Left ventricle myocardium superior (tissue), 1 donor: ENCODE results near the gene CEND1. TPM values are rescaled to one million over a fixed set of nuclear protein-coding genes. Genes with fewer than 3 reads are reported as not detected.
A peak's percentile ranks its signal among the peaks of the same experiment; 100 is the strongest.

ENCODE experiments used
- ATAC-seq: fragments of 200-7000 bp; cut with Tn5 transposase; one replicate; pipeline ENCODE4 v1.9.1; 2020; ENCODE audit warnings: mild to moderate bottlenecking, moderate library complexity
- DNase-seq: peaks from one replicate; pipeline ENCODE4 v3.0.0-alpha.2; 2020
- intact Hi-C: fragments of 100-400 bp; cut with micrococcal nuclease; formaldehyde crosslinking; loops from one replicate; pipeline ENCODE4 v1.11.0; 2022
- total RNA-seq: library from RNA; stranded (reverse); fragmentation: NEBNext Ultra II Directional; extraction: Animal tissue kit (Norgen Biotek cat#: 25700); gene quantifications from one replicate; pipeline ENCODE4 v1.2.1, GENCODE V29; 2021
- donor health status: DM: no; HTN: yes; CAD: no; lungs with severe emphysema.

Gene CEND1
- total RNA-seq, 1 donor from 2014 or later, result not detected

DNA sequence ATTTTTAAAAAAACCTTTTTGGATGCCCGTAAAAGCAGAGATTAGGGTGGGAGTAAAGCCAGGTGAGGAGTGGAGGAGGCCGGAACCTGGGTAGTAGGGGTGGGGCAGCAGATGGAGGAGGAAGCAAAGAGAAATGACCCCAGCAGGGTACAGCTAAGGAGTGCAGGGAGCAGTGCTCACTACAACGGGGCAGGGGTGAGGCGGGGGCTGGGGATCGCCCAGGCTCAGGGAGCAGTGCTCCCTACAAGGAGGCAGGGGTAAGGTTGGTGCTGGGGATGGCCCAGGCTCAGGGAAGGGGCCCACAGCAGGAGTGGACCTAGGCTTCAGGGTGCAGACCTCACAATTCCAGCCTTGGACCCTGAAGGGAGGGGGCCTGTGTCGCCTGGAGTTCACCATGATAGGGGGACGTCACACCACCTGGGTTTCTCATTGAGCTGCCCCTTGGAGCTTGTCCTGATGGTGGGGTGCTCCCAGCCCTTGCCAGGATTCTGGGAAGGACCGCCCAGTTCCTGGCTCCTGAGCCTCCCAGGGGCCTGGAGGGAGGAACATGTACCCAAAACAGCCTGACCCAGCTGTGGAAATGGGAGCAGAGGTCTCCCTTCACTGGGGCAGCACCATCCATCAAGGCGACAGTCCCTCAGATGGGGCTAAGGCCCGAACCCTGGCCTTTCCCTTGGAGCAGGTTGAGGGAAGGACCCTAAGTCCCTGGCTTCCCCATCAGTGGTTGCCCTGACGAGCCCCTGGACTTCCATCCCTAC, 26.0 kb upstream of the CEND1 start:
- ATAC-seq (no peak), DNase-seq (no peak)
- intact Hi-C loops, result no loop called here

DNA sequence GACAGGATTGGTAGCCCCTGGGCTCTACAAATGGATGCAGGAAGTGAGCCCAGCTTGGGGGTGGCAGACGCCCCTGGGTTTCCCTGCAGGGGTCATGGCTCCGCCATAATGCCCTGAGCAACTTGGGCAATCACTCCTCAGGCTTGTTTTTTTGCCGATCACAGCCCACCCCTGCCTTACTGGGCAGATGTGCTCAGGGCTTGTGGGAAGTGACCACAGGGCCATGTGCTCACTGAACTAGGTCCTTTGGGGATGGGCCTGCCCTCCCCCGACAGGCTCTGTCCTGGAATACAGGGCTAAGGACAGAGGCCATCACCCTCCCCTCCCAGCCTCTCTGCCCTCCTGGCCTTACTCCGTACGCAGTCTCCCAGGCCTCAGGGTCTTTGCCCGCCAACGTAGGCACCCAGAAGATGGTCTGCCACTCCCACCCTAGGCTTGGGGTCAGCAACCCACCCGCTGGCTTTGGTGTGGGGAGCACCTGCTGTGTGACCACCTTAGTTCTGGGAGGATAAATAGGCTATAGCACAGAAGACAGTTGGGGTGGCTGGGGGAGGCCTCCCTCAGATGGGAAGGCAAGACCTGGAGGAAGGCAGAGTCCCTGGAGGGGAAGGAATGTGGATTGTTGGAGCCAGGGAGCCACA, 23.7 kb upstream of the CEND1 start:
- DNase-seq (no peak), ATAC-seq (no peak)
- intact Hi-C loops, result no loop called here

- DNase-seq (no peak), ATAC-seq (no peak)
- intact Hi-C loops, result no loop called here
Measured at GRCh38 chr11:813072-813455, 23.2 kb upstream of the CEND1 start.

DNA sequence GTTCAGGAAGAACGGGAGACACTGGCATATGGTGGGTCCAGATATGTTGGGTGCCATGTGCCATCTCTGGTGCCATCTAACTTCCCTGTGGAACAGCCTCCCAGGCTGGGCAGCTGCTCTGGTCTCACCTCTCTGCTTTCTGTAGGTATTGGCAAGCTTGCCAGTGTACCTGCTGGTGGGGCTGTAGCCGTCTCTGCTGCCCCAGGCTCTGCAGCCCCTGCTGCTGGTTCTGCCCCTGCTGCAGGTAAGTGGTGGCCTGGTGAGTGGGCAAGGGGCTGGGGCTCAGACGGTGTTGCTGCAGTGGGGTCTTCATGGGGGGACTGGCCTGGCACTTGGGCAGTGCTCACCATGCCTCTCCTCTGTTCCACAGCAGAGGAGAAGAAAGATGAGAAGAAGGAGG, 22.5 kb upstream of the CEND1 start:
- DNase-seq (no peak), ATAC-seq (no peak)
- intact Hi-C loops, result no loop called here

DNA sequence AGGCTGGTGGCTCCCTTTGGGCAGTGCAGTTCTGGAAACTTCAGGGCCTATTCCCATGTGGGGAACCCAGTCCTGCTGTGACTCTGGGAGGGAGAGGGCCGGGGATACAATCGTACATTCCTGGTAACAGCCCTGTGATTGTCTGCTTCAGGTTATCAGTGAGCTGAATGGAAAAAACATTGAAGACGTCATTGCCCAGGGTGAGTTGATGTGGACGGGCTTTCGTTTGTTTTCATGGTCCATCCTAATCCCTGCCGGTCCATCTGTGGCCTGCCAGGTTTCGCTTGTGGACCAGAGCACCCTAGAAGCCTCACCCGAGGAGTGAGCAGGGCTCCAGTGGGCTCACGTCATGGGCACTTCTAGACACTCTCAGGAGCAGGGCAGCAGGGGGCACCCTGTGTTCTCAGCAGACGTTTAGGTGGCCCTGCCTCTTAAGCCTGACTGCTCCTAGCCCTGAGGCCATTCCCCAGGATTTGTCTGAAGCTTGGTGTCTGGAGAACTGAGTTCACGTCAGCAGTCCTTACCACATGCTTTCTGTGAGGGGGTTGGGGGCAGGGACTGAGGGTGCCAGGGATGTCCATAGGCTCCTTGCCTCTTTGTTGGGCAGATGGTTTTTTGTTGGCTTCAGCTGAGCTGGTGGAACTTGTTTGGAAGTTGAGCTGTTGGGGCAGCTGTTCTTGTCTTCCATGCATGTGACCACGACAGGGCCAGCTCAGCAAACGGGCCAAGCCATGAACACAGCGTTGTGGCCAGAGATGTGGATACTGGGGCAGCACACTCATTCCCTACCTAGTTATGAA, 21.8 kb upstream of the CEND1 start:
- DNase-seq (no peak), ATAC-seq (no peak)
- intact Hi-C loops, result no loop called here

DNA sequence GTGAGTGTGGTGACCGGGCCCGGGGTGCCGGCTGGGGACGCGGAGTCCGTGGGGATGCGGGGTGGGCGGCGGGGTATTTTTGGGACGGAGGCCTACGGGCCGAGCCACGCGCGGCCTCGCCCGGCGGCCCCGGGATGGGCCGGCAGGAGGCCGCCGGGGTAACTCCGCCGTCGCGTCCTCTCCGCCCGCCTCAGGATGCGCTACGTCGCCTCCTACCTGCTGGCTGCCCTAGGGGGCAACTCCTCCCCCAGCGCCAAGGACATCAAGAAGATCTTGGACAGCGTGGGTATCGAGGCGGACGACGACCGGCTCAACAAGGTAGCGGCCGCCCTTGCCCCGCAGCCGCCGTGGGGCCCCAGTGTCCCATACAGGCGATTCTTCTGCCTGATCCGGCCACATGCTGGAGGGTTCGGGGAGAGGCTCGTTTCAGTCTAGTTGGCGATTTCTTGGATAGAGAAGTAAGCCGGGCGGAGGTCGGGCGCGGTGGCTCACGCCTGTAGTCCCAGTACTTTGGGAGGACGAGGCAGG, 20.2 kb upstream of the CEND1 start:
- DNase-seq (no peak), ATAC-seq (no peak)
- intact Hi-C loops, result no loop called here

DNA sequence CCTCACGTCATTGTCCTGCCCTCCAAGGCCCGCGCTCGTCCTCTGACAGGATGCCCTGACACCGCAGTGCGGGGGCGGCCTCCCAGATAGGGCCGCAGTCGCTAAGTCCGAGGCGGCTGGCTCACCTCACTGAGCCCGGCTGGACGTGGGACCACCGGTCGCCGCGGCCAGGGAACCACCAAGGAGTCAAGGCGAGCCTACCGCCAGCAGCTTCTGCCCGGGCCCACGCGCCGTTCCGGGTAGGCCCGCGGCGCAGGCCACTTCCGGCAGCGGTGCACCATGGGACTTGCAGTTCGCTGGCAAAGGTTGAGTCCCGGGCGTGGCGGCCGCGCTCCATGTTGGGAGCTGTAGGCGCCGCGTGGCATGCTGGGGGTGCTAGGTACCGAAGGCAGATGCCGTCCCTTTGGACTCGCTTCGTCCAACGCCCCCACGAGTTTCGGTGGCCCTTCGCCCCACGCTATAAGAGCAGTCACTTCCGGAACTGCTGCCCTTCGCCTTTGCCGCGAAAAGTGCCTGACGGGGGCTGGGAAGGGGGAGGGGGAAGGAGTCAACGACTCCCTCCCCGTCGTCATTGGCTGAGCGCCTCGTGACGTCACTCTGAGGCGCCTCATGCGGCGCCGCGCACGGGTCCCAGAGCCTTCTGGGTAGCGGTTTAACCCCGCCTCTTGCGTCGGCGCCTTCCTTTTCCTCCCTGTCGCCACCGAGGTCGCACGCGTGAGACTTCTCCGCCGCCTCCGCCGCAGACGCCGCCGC, 19.6 kb upstream of the CEND1 start, which contains the start of gene RPLP2:
Gene RPLP2 (plus strand): TSS at position 681 of the 753 bp plus-strand sequence. CDS start 268 bp downstream, outside the sequence.
- intact Hi-C loops, result no loop called here
- ATAC-seq, result peak; percentile 90
- peak; percentile 99 for DNase-seq

DNA sequence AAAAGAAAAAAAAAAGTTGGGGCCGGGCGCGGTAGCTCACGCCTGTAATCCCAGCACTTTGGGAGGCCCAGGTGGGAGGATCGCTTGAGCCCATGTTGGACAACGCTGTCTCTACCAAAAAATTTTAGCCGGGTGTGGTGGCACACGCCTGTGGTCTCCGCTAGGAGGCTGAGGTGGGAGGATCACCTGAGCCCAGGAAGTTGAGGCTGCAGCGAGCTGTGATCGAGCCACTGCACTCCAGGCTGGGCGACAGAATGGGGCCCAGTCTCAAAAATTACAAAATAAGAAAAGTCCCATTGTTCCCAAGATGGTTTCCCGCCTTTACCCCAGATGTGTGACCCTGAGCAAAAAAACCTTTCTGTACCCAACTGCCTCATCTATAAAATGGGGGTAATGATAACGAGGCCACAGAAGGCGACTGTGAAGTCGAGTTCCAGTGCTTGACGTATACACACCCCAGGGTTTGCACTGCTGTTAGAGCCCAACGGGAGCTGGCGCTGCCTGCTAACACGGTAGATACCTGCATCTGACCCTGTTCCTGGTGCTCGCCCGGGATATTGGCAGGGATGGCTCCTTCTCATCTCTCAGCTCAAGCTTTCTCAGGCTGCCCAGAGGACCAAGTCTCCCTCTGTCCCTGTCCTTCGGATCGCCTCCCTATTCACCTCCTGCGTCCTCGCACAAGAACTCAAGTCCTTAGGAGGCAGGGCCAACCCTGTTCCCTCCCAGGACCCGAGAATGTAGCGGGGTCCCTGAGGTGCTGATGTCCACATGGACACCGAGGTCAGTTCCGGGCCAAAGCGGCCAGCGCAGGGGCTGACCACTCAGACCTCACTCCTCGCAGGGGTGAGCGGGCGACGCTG, 18.8 kb upstream of the CEND1 start:
- ATAC-seq (no peak), DNase-seq (no peak)
- intact Hi-C loops, result no loop called here

DNA sequence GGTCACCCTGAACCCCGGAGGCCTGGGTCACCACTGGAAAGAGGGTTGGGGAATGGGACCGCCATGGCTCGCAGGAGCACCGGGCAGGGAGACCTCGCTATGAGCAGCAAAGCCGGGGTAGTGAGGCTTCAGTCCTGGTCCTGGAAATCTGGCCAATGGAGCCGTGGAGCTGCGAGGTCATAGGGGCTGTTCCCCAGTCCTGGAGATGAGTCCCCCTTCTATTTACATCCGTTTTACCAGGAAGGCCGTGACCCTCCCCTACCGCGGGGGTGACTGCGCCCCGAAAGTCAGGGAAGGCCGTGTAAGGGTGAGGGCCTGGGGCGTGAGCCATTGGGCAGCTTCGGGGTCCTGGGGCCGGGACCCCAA, 14.7 kb upstream of the CEND1 start:
- intact Hi-C loops, result no loop called here
- DNase-seq (no peak), ATAC-seq (no peak)

GRCh38 chr11:803770-804598, 14.1 kb upstream of the CEND1 start:
- intact Hi-C loops, result no loop called here
- no peak for DNase-seq
- no peak for ATAC-seq

DNA sequence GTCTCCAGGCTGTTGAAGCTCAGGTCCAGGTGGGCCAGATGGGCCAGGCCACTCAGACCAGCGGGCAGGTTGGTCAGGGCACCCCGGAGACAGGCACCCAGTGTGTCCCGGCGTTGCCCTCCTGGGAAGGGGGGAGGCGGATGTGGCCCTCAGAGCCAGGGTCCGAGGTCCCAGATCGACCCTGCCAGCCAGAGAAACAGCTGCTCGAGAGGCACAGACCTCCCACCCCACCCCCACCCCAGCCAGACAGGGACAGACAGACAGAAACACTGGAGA, 13.5 kb upstream of the CEND1 start:
- intact Hi-C loops, result no loop called here
- ATAC-seq (no peak), DNase-seq (no peak)

GRCh38 chr11:802693-803466, 13.0 kb upstream of the CEND1 start:
- ATAC-seq (no peak), DNase-seq (no peak)
- intact Hi-C loops, result no loop called here

- intact Hi-C loops, result no loop called here
- no peak for ATAC-seq
- no peak for DNase-seq
Measured at GRCh38 chr11:802018-802617, 12.2 kb upstream of the CEND1 start.

DNA sequence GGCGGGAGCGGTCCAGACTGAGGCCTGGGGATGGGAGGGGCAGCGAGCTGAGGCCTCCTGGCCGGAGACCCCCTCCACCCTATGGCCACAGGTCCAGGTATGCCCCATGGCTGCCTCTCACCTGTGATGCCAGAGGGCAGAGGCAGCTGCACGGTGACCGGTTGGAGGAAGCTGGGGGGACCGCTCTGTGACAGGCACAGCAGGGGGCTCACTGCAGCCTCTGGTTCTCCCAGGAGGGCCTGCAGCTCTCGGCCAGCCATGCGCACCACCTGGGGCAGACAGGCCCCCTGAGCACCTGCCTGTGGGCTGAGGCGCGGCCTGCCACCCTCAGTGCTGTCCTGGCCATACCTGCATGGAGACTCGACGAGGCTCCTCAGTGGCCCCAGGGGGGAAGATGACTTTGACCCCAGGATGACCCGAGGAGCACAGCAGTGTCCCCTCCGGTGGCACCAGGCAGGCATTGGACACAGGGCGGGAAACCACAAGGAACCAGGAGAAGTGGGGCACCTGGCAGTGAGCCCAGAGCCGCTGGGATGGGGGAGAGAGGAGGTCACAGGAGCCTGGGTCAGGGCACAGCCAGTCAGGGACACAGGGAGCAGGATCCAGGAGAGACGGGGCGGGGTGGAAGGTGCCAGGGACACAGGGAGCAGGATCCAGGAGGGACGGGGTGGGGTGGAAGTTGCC, 11.3 kb upstream of the CEND1 start:
- DNase-seq, result no peak
- no peak for ATAC-seq
- intact Hi-C loops, result no loop called here

DNA sequence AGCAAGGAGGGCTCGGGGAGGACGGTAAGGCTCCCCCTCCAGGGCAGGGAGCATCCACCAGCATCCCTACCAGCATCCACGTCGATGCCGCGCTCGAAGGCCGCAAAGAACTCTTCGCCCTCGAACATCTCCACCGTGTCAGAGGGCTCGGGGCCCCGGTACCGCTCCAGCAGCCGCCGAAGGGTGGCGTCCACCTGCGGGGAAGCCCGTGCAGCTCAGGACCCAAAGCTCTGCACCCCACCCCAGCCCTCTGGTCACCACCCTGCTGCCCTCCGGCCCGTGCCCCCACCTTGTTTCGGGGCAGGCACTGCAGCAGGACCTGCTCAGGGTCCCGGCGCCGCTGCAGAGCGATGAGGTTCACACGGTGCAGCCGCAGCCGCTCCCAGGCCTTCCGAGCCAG, 10.6 kb upstream of the CEND1 start:
- no peak for ATAC-seq
- peak; percentile 36 for DNase-seq
- intact Hi-C loops, result no loop called here

- intact Hi-C loops, result no loop called here
- peak; percentile 31 for DNase-seq
- no peak for ATAC-seq
Measured at GRCh38 chr11:799641-800316, 9.9 kb upstream of the CEND1 start.
